CD4-positive, alpha-beta T cell treated with Interleukin-17A for 1 hour (primary cell): Measurements from ENCODE around the gene FRMPD4.

ENCODE experiments used
- DNase-seq: peaks from one replicate; pipeline ENCODE4 v3.0.0-alpha.2; 2020

Gene FRMPD4

DNA sequence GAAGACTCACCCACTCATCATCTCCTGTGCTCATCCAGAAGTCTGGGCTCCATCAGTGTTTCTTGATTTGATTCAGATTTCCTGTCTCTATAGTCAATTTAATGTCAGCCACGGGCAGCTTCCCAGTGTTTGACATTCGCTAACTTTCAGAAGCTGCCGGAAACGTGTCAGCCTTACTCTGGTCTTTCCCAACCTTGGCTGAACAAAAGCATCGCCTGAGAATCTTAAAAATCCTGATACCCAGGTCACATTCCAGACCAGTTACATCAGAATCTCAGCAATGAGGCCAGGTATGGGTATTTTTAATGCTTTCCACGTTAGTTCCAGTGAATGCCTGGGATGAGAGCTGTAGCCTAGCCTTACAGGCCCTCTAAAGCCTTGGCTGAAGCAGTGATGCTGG is 233.8 kb downstream of the FRMPD4 start:
- DNase-seq, result no peak

DNA sequence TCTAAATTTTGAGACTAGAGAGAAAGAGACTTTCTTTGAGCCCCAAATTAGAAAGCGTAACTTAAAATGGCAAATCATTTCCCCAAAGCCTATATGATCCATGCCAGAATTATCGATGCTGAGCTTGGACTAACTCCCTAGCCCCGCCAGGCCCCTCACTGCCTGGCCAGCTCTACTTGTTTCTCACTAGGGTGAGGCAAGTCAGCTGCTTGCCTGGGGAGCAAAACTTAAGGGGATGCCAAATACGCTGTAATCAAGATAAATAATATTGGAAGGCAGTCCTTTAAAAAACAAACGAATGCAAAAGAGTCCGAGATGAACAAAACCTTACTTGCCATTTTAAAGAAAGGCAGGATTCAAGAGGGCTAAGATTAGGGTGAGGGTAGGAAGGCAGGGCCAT is 236.0 kb downstream of the FRMPD4 start:
- DNase-seq, result no peak

DNA sequence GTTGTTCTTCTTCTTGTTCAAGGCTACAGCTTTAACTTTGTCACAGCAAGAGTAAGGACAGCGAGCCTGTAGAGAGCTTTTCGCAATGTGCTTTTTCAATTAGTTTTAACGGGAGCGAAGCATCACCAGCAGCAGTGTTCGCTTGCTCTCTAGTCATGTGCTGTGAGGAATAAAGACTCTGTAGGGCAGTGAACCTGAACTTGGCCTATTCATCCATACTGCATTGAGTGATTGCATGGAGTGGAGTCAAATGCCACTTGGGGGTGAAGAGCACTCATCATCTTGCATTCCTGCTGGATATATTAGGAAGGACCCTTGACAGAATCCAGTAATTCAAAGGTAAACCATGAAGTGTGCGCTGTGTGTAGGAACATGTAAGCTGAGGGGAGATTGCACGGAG is 240.0 kb downstream of the FRMPD4 start:
- no peak for DNase-seq

- no peak for DNase-seq
Observed at GRCh38 chrX:12378706-12379105, 240.4 kb downstream of the FRMPD4 start.

DNA sequence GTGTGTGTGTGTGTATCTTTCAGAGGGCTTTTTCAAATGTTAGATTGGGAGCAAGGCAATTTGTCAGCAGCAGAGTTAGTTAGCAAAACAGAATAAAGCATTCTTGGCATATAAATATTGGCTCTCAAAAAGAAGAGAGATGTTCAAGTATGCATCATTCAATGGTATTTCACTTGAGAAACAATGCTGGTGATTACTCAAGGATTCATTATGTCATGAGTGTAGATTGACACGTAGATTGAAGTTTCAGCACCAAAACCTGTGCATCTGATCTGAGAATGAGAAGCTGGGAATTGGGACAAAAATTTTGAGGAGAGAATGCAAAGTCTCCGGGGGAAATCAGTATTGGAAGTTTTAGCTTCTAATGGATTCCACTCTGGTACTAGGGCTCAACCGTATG is 241.4 kb downstream of the FRMPD4 start:
- no peak for DNase-seq

DNA sequence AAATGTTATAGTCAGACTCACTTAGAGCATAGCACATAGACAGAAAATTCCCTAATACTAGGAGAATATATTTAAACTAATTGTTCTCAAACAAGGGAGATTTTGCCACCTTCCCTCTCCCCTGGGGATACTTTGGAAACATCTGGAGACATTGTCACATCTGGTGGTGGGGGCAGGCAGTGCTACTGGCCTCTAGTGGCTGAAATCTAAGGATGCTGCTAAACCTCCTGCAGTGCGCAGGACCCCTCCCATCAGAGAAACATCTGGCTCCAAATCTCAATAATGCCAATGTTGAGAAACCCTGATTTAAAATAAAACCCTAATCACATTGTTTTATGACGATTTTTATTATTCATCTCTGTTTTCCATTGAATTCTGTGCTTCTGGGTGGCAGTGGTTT is 244.9 kb downstream of the FRMPD4 start:
- DNase-seq, result no peak

GRCh38 chrX:12390301-12390700 is 252.0 kb downstream of the FRMPD4 start:
- DNase-seq, result no peak

GRCh38 chrX:12396584-12396983 is 258.3 kb downstream of the FRMPD4 start:
- no peak for DNase-seq

DNA sequence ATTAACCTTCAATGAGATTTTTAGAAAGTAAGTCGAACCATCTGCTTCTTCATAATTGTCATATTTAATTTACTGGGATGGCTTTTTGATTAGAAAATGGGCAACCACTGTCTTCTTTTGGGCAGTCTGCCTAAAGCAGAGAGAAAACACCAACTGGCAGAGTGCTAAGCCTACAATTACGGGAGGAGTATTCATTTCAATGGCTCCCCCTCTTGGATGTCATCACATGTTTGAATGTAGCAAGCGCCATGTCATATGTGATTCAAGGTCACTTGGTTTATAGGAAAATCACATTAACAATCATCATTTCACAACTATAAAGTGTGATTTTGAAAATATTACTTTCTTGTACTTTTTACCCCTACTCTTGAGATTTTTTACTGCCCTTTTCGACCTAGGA is 261.9 kb downstream of the FRMPD4 start:
- no peak for DNase-seq

- no peak for DNase-seq
Observed at GRCh38 chrX:12401252-12401651, 263.0 kb downstream of the FRMPD4 start.

DNA sequence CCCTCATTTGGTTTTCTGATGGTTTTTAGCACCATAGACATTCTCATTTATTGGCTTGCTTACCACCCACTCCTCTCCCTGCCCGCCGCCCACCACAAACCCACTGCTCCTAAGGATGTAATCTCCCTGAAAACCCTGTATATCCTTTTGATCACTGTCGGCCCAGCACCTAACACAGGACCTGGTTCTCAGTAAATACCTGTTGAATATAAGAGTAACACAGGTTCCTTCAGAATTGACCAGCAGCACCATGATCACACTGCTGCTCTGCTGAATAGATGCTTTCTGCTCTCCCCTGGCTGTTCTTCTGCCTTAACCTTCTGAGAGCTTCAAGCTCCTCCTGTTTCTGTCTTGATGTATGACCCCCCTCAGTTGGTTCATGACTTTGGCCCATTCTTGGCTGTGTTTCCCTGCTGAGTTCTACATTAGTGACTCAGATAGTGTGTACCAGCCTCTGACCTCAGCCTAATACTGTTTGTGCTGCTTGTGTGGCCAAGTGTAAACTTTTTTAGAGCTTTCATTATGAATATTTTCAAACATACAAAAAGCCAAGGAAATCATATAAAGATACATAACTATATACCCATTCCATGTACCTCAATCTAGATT is 265.3 kb downstream of the FRMPD4 start:
- no peak for DNase-seq

- DNase-seq, result no peak
Observed at GRCh38 chrX:12405306-12405705, 267.0 kb downstream of the FRMPD4 start.

- DNase-seq, result no peak
Observed at GRCh38 chrX:12410523-12410922, 272.2 kb downstream of the FRMPD4 start.

DNA sequence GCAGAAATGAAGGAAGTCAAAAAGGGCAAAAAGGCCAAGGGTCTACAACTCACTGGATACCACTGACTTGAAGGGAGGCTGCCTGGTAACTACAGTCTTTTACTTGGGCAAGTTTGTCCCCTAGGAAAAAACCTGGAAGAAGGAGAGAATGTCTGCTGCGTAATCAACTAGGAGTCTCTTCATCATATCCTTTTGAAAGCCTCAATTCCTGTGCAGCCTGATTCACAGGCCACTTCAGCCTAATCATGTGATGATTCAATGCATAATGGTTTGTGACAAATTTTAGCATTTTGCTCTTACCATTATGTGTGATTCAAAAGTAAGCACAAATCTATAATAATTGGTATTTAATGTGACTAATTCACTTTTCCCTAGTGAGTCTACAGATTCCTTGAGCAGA is 273.6 kb downstream of the FRMPD4 start:
- no peak for DNase-seq

DNA sequence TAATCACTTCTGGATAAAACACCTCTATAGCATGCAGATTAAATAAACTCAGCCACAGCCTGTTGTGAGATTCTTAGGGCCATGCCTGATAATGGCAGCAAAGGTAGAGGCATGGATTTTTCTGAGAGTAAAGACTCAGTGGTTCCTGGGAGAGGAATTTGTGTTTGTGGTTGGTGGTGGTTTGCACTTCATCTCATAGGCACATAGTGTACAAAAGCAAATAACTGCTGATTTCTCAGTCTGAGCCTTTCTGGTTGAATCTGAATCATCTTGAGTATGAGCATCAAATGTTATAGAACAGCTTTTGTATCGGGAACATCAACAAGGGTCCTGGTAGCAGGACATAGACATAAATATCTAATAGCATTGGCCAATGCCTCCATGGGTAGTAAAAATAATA is 274.3 kb downstream of the FRMPD4 start:
- no peak for DNase-seq

GRCh38 chrX:12419591-12419990 is 281.3 kb downstream of the FRMPD4 start:
- no peak for DNase-seq

- DNase-seq, result no peak
Observed at GRCh38 chrX:12421918-12422317, 283.6 kb downstream of the FRMPD4 start.

DNA sequence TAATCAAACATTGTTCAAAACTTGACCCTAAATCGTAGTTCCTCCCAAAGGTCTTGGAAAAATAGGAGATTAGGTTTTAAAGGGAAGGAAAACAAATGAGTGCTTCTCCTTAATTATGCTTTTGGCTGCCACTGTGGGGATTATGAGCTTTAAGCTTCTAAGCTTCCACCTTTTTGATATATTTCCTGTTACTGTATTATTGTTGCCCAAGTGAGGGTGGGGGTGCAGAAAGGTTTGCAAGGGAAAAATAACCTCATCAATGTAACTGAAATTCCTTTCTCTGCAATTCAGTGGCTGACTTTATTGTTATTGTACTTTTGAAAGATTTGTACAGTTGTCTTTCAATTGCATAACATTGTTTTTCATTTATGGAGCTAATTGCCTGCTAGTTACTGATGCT is 285.1 kb downstream of the FRMPD4 start:
- DNase-seq, result no peak

DNA sequence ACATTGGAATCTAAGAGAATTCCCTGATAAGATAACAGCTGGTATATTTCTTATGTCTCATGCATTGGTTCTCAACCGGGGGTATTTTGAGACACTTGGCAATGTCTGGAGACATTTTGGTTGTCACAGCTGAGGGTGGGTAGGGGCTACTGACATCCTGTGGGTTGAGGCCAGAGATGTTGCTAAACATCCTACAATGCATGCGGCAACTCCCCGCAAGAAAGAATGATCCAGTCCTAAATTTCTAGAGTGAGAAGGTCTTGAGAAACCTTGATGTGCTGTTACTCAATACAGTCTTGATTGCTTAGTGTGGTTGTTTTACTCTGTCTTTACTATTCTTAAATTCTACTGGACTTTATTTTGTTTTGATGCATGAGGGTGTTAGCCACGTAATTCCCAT is 287.2 kb downstream of the FRMPD4 start:
- no peak for DNase-seq

- no peak for DNase-seq
Observed at GRCh38 chrX:12426420-12426819, 288.1 kb downstream of the FRMPD4 start.

DNA sequence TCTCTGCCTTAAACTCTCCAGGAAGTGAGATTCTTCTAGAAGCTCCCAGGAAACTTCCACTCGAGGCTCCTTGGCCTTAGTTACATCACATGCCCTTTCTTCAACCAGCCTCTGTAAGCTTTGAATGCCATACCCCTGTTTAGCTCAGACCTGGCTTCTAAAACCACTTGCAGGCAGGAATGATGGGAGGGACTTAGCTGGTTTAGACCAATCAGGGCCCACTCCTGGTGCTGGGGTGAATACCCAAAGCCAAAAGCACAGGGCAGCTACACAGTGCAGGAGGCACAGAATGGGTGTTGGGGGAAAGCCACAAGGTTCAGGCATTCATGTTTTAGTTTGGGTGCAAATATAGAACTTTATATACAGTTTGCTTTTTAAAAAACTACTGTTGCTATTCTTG is 296.2 kb downstream of the FRMPD4 start:
- DNase-seq, result no peak

- DNase-seq, result no peak
Observed at GRCh38 chrX:12439416-12439815, 301.1 kb downstream of the FRMPD4 start.

DNA sequence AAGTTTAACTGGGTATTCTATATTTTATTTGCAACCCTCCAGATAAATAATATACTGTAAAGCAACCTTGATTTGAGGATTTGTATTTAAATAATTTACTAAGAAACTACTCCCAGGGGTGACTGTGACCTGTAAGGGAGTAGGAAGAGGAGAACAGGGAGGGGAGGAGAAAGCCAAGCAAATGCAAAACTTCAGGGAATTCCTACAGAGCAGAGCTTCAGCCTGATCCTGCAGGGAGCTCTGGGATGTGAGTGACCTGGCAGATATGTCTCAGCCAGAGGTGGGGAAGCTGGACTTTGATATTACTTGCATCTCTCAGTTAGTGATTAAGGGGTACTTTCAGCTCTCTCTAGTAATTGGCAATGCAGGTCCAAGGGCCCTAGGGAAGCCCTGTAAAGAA is 302.0 kb downstream of the FRMPD4 start:
- no peak for DNase-seq

- DNase-seq, result no peak
Observed at GRCh38 chrX:12441381-12442128, 303.3 kb downstream of the FRMPD4 start.

GRCh38 chrX:12443534-12444098 is 305.3 kb downstream of the FRMPD4 start:
- DNase-seq, result no peak
